Transverse colon (tissue), 3 donors: ENCODE results near the gene CASP2.

Experiments used
- CTCF ChIP-seq, 5 experiments: fragments of 200-600 bp in 3 of 5; fragments of 450-650 bp in 2 of 5; sonication (generic) in 3 of 5; IDR thresholded peaks; 1 replicate in 2 of 5; 2 replicates in 3 of 5; pipeline ENCODE4 v1.5.1; 2016 to 2017; ENCODE audit warnings: antibody characterized with exemption in 5 of 5, inconsistent platforms in 3 of 5, mild to moderate bottlenecking in 2 of 5, moderate library complexity in 1 of 5
- EP300 ChIP-seq: sonication (generic); formaldehyde crosslinking; IDR thresholded peaks from one replicate; pipeline ENCODE4 v1.6.1; 2017; ENCODE audit warnings: antibody characterized with exemption, low read depth

DNA sequence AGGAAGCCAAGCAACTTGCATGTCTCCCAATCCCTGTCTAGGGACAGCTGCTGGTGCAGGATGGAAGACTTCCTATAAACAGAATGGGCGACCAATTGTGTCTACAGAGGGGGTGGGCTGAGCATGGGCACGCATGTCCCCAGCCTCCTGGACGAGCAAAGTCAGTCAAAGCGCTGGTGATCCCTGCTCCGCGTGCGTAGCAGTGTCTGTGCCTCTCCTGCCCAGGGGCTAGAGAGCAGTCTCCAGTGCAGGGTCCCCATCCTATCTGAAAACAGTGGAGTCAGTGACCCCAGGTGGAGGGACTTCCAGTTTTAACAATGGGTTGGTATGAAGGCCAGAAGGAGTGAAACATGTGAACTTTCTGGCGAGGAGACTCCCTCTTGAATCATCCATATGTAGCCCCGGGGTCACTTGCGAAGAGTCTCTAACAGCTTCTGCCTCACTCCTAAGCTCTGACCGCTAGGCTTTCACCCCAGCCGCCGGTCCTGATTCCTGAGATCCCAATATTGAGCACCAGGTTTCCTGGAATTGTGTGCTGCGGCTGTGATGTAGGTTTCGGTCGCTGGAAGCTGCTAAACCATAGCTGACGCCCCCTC, 714 bp upstream of the CASP2 start:
- TF ChIP-seq CTCF (IDR thresholded peaks at IDR 0.05): no peak
- TF ChIP-seq EP300: no peak
